T1000 (cell line): ENCODE measurements around the gene HSPG2.
A peak's percentile ranks its signal among the peaks of the same experiment; 100 is the strongest.

Experiments
- DNase-seq: peaks from one replicate; lab custom pipeline; 2025; ENCODE audit warnings: mixed read lengths; lab: John Stamatoyannopoulos, UW

The HSPG2 gene

GRCh38 chr1:21879928-21880618 lies 57.0 kb downstream of the HSPG2 start:
- DNase-seq: no peak

GRCh38 chr1:21878840-21879478 lies 58.2 kb downstream of the HSPG2 start:
- DNase-seq: no peak

DNA sequence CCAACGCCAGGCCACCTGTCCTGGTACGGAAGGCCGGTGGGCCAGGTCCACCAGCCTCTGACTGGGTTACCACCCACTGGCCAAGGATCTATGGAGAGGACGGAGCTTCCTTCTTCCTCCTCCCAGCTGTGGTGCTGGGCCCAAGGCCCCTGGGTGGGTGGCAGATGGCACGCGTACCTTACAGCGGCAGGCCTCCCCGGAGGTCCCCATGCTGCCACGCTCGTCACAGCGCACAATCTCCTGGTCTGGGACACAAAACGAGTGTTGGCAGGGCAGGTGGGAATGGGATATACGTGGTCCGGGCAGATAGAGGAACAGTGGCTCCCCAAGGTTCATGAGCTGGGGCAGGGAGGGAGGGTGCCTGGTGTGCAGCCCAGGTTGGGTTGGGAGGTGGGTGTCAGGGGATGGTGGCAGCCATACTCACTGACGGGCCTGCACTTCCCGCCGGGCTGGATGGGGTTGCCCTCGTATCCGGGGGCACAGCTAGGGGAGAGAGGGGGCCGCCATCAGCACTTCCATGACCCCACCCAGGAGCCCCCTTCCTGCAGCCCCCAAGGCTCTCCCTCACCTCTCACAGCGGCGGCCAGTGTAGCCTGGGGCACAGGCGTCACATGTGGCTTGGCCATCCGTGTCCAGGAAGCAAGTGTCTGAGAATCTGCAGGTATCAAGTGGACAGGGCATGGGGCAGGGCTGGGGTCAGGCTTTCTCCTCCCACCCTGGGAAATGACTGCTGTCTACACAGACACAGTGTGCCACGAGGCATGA lies 58.9 kb downstream of the HSPG2 start:
- no peak for DNase-seq

DNA sequence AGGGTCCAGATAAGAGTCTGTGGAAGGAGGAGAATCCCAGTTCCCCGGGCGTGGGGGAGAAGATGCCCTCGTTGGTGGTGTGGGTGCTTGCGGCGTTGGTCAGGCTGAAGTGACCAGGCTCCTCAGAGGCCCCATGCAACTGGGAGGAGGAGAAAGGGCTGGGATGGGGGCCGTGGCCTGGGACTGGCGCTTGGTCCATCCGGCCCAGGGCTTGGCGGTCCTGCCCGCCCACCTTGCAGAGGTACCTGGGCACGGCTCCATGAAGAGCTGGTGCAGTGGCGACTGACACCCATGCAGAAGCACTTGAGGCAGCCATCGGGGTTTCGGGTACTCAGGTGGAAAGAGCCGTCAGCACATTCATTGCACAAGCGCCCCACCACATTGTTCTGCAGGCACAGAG lies 60.8 kb downstream of the HSPG2 start:
- no peak for DNase-seq

DNA sequence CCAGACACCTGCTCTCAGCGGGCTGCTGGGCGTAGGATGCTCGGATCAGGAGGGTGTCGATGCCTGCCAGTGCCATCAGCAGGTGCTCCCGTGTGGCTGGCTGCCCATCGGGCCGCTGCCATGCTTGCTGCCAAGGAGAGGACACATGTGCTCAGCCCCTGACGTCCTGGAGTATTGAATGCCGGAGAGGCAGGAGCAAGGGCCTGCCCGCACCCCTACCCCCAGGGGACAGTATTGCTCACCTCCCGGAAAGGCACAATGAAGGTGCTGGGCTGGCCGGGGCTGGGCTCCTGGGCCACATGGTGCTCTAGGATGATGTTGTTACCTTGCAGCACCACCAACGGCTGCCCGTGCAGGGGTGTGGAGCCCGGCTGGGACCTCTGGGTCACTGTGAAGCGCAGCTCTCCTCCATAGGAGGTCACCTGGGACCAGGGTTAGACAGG lies 61.5 kb downstream of the HSPG2 start:
- DNase-seq: no peak

DNA sequence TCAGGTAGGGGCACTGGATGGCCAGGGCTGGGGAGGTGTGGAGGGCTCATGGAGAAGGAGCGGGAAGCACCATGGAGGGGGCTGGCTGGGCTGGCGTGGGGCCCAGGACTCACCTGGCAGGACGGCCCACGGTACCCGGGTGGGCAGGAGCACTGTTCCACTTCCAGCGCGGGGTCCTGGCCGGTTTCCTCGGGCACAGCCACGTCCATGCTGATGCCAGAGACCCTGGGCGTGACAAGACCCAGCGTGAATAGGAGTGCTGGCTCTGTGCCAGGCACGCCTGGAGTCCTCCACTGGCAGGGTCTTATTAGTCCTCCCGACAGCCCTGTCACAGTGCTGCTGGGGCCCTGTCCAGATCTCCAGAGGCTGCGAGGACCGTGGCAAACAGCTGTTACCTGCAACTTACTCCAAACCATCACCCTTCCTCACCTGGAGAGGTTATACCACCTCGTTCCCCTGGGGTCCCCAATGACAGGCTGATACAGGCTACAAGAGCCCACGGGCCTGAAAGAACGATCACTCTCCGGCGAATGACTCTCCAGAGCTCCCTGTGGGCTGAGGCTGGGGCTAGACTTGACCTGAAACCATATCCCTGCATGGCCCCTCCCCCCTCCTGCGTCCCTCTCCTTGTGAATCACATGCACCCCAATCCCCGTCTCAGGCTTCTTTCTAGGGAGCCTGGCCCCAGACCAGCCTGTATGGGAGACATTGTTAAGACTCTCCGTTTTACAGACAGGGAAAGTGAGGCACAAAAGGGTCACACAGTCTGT lies 62.1 kb downstream of the HSPG2 start:
- DNase-seq: no peak

GRCh38 chr1:21874328-21874727 lies 62.8 kb downstream of the HSPG2 start:
- DNase-seq: no peak

DNA sequence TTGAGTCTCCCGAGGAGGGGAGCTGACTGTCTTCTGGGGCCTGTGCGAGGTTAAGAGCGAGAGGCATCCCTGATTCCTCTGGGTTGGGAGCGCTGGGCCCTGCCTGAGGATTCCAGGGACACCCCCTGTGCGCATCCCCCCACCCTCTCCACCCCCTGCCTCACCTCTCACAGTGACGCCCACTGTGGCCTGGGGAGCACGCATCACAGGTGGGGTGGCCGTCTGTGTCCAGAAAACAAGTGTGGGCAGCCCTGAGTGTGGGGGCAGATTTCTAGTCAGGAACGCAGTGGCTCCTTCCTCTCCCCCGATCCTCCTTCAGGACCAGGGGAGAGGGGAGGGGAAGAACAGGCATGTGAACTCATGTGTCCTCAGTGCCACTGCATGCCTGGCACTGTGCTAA lies 63.3 kb downstream of the HSPG2 start:
- no peak for DNase-seq

GRCh38 chr1:21873174-21873573 lies 63.9 kb downstream of the HSPG2 start:
- DNase-seq: no peak

GRCh38 chr1:21872445-21873079 lies 64.5 kb downstream of the HSPG2 start:
- DNase-seq: no peak

- DNase-seq: no peak
Measured at GRCh38 chr1:21871943-21872342, 65.2 kb downstream of the HSPG2 start.

DNA sequence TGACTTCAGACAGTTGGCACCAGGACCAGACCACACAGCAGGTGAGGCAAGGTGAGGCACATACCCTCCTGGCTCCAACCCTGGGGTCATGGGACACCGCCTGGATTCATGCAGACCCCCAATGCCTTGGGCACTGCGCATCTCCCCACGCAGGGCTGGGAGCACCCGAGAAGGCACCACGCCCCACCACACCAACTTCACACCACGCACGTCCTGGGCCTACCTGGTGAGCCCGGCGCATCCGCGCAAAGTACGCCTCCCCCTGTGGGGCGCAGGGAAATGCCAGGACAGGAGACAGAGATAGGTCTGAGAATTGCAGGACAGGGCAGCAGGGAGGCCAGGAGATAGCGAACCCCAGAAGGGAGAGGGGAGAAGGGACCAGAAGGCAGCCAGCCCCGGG lies 66.5 kb downstream of the HSPG2 start:
- DNase-seq: no peak

GRCh38 chr1:21869620-21870121 lies 67.4 kb downstream of the HSPG2 start:
- peak; percentile 95 for DNase-seq

- DNase-seq: no peak
Measured at GRCh38 chr1:21868941-21869454, 68.1 kb downstream of the HSPG2 start.

GRCh38 chr1:21868482-21868881 lies 68.6 kb downstream of the HSPG2 start:
- no peak for DNase-seq

DNA sequence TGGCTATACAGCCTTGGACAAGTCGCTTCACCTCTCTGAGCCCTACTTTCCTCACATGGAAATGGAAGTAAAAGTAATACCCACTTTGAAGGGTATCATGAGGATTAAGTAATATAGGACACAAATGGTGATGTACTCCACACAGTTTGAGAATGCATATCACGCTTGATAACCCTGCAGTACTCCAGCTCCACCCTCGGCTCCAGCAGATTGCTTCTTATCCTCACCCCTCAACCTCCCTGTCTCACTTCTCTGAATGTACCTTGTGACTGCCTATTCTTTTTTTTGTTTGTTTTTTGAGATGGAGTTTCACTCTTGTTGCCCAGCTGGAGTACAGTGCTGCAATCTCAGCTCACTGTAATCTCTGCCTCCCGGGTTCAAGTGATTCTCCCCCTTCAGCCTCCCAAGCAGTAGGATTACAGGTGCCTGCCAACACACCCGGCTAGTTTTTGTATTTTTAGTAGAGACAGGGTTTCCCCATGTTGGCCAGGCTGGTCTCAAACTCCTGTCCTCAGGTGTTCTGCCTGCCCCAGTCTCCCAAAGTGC lies 69.6 kb downstream of the HSPG2 start:
- DNase-seq: no peak

DNA sequence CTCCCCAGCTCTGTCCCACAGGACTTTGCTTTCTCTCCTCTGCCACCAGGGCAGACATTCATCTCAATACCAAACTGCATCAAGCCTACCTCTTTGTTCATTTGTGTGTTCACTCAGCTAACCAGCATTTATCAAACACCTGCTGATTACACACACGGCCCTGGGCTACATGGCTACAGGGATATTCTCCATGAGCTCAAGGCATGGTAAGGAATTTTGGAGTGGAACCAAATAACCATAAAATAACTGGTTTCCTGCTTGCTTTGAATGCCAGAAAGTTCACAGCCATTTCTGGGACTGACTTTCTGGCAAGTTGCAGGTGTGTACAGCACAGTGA lies 70.4 kb downstream of the HSPG2 start:
- no peak for DNase-seq

GRCh38 chr1:21865943-21866706 lies 71.0 kb downstream of the HSPG2 start:
- no peak for DNase-seq

DNA sequence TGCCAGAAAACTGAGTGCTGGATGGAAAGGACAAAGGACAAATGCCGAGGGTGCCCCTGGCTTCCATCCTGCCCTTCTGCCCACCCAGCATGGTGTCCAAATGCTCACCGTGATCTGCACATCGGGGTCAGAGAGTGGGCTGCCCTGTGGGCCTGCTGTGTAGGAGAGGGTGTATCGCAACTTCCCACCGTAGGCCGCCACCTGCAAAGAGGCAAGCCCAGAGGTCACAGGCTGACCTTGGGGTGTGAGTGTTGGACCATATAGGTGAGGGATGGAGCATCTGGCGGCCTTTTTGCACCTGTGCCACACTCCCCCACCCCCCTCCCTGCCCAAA lies 71.5 kb downstream of the HSPG2 start:
- DNase-seq: no peak

DNA sequence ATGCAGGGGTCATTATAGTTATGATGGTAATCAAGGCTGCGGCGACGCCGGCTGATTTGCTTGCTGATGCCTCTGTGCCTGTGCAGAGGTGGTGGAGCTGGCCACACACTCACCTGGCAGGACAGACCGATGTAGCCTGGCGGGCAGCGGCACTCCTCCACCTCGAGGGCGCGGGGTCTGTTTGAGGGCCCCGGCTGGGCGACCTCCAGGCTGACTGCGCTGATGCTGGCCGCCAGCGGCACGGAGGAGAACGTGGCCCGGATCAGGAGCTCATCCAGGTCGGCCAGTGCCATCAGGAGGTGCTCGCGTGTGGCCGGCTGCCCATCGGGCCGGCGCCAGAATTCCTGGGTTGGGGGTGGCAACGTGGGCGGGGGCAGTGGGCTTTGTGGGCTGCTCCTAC lies 72.4 kb downstream of the HSPG2 start:
- DNase-seq: no peak

DNA sequence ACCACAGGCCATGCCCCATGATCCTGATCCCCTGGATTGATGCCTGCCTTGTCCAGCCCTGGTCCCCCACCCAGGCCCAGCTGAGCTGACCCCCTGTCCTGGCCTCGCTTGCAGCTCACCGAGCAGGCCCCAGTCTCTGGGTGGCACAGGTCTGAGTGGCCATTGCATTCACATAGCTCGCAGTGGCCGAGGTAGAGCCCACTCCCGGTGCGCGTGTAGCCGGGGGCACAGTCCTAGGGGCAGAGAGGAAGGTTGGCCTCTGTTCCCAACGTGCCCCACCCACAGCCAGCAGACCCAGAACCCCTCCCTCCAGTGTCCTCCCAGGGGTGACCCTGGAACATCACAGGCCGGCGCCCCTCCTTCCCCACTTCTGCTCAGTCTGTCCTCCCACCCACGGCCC lies 73.1 kb downstream of the HSPG2 start:
- DNase-seq: no peak
